Activated naive CD8-positive, alpha-beta T cell treated with anti-CD3 and anti-CD28 coated beads, Interleukin-2, amount 50 U/mL, for 24 hours (primary cell): ENCODE measurements around the gene OXSM.
A peak's percentile ranks its signal among the peaks of the same experiment; 100 is the strongest.

Experiments used
- ATAC-seq: fragments of 150-1000 bp; cut with Tn5 transposase; one replicate; pipeline ENCODE4 v1.10.0; 2021
- DNase-seq: peaks from one replicate; pipeline ENCODE4 v3.0.0; 2021
- H3K27ac Mint-ChIP-seq: one replicate; pipeline ENCODE4 v1.8.0; 2021; ENCODE audit warnings: mild to moderate bottlenecking, mixed read lengths
- H3K27me3 Mint-ChIP-seq: one replicate; pipeline ENCODE4 v1.8.0; 2021; ENCODE audit warnings: mixed read lengths
- H3K36me3 Mint-ChIP-seq: one replicate; pipeline ENCODE4 v1.8.0; 2021; ENCODE audit warnings: low read depth, mixed read lengths
- H3K4me1 Mint-ChIP-seq: one replicate; pipeline ENCODE4 v1.8.0; 2021; ENCODE audit warnings: mixed read lengths
- H3K4me3 Mint-ChIP-seq: one replicate; pipeline ENCODE4 v1.8.0; 2021; ENCODE audit warnings: mild to moderate bottlenecking, moderate library complexity, mixed read lengths
- H3K9me3 Mint-ChIP-seq: one replicate; pipeline ENCODE4 v1.8.0; 2021; ENCODE audit warnings: mixed read lengths

The OXSM gene

GRCh38 chr3:25823314-25823713, 33.4 kb downstream of the OXSM start:
- peaks cover 7% of the 10 kb centered on the region for H3K4me1 Mint-ChIP-seq
- DNase-seq (no peak), ATAC-seq (no peak)
- peaks cover 2% of the 10 kb centered on the region for H3K27me3 Mint-ChIP-seq
- no peaks in the 10 kb centered on the region for H3K36me3 Mint-ChIP-seq
- H3K4me3 Mint-ChIP-seq: no peak overlapping the region
- no peak overlapping the region for H3K27ac Mint-ChIP-seq
- no peaks in the 10 kb centered on the region for H3K9me3 Mint-ChIP-seq

GRCh38 chr3:25826510-25826909, 36.6 kb downstream of the OXSM start:
- H3K36me3 Mint-ChIP-seq: no peaks in the 10 kb centered on the region
- H3K4me1 Mint-ChIP-seq: peaks cover 7% of the 10 kb centered on the region
- no peak for ATAC-seq
- no peak overlapping the region for H3K4me3 Mint-ChIP-seq
- peaks cover 2% of the 10 kb centered on the region for H3K27me3 Mint-ChIP-seq
- H3K27ac Mint-ChIP-seq: no peak overlapping the region
- H3K9me3 Mint-ChIP-seq: no peaks in the 10 kb centered on the region
- DNase-seq: no peak

GRCh38 chr3:25830373-25831280, 40.7 kb downstream of the OXSM start:
- Mint-ChIP-seq H3K27me3 (no peaks in the 10 kb centered on the region), H3K4me3 (no peak overlapping the region), H3K36me3 (no peaks in the 10 kb centered on the region), H3K9me3 (no peaks in the 10 kb centered on the region), H3K4me1 (peaks cover 7% of the 10 kb centered on the region), H3K27ac (no peak overlapping the region)
- DNase-seq (no peak), ATAC-seq (no peak)

GRCh38 chr3:25831578-25831977, 41.7 kb downstream of the OXSM start:
- H3K27ac Mint-ChIP-seq: no peak overlapping the region
- no peaks in the 10 kb centered on the region for H3K36me3 Mint-ChIP-seq
- H3K9me3 Mint-ChIP-seq: no peaks in the 10 kb centered on the region
- H3K4me3 Mint-ChIP-seq: no peak overlapping the region
- H3K27me3 Mint-ChIP-seq: no peaks in the 10 kb centered on the region
- no peak for ATAC-seq
- peaks cover 2% of the 10 kb centered on the region for H3K4me1 Mint-ChIP-seq
- no peak for DNase-seq

- peaks cover 8% of the 10 kb centered on the region for H3K9me3 Mint-ChIP-seq
- H3K36me3 Mint-ChIP-seq: no peaks in the 10 kb centered on the region
- peaks cover 2% of the 10 kb centered on the region for H3K4me1 Mint-ChIP-seq
- H3K27ac Mint-ChIP-seq: no peak overlapping the region
- no peak overlapping the region for H3K4me3 Mint-ChIP-seq
- no peaks in the 10 kb centered on the region for H3K27me3 Mint-ChIP-seq
- ATAC-seq (no peak), DNase-seq (no peak)
Observed at GRCh38 chr3:25834346-25834745, 44.5 kb downstream of the OXSM start.

- Mint-ChIP-seq H3K27ac (no peak overlapping the region), H3K27me3 (peaks cover 6% of the 10 kb centered on the region), H3K4me3 (no peak overlapping the region), H3K36me3 (no peaks in the 10 kb centered on the region), H3K4me1 (peaks cover 2% of the 10 kb centered on the region), H3K9me3 (peaks cover 8% of the 10 kb centered on the region)
- ATAC-seq: no peak
- no peak for DNase-seq
Observed at GRCh38 chr3:25836579-25836978, 46.7 kb downstream of the OXSM start.

GRCh38 chr3:25837038-25837437, 47.1 kb downstream of the OXSM start:
- H3K27me3 Mint-ChIP-seq: peaks cover 6% of the 10 kb centered on the region
- no peak overlapping the region for H3K4me3 Mint-ChIP-seq
- ATAC-seq (peak; percentile 20), DNase-seq (no peak)
- peaks cover 8% of the 10 kb centered on the region for H3K9me3 Mint-ChIP-seq
- H3K36me3 Mint-ChIP-seq: no peaks in the 10 kb centered on the region
- H3K27ac Mint-ChIP-seq: no peak overlapping the region
- peaks cover 2% of the 10 kb centered on the region for H3K4me1 Mint-ChIP-seq

- no peak overlapping the region for H3K4me3 Mint-ChIP-seq
- H3K27me3 Mint-ChIP-seq: peaks cover 9% of the 10 kb centered on the region
- no peak for DNase-seq
- peaks cover 2% of the 10 kb centered on the region for H3K4me1 Mint-ChIP-seq
- no peak overlapping the region for H3K27ac Mint-ChIP-seq
- ATAC-seq: no peak
- H3K9me3 Mint-ChIP-seq: peaks cover 8% of the 10 kb centered on the region
- H3K36me3 Mint-ChIP-seq: no peaks in the 10 kb centered on the region
Observed at GRCh38 chr3:25840099-25840498, 50.2 kb downstream of the OXSM start.

- Mint-ChIP-seq H3K9me3 (peaks cover 3% of the 10 kb centered on the region), H3K27ac (no peak overlapping the region), H3K36me3 (no peaks in the 10 kb centered on the region), H3K4me1 (peaks cover under 1% of the 10 kb centered on the region), H3K4me3 (no peak overlapping the region), H3K27me3 (peaks cover 9% of the 10 kb centered on the region)
- no peak for DNase-seq
- ATAC-seq: no peak
Observed at GRCh38 chr3:25843332-25843731, 53.4 kb downstream of the OXSM start.
